ENCODE measurements around the gene SPTA1.

The SPTA1 gene

DNA sequence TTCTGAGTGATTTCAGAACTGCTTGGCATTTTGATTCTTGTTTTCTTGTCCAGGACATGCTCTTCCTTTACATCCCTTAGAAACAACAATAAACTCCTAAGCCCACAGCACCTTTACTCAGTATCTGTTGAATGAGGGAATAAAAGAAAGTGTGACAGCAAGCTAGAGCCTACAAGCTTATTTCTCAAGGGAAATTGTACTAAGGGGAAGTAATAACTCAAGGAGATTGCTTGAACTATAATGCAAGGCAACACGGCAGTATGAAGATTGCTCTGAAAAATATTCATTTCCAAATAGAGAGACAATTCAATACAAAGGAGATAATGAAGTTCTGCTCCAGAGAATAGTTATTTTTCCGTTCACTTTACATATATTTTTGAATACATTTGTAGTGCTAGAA is 122.7 kb downstream of the SPTA1 start:
- DNase-seq (ENCODE audit: insufficient read length) (no peak), FAIRE-seq (no peak)
- TF ChIP-seq POLR2A (IDR thresholded peaks at IDR 0.05; ENCODE audit: low read depth, low read length) = no peak
- no peak for TF ChIP-seq TAF1 (IDR thresholded peaks at IDR 0.05; ENCODE audit: borderline replicate concordance, low read depth, low read length)
- TF ChIP-seq POLR2AphosphoS5 (IDR thresholded peaks at IDR 0.05; ENCODE audit: low read depth, low read length) = no peak

Data from GM12892 (cell line).